ENCODE measurements around the gene PDE6A.

PDE6A gene

GRCh38 chr5:149942199-149942598, 2.4 kb downstream of the PDE6A start:
- no peak for TF ChIP-seq EZH2phosphoT487 (IDR thresholded peaks at IDR 0.05; ENCODE audit: low read depth)
- no peak for TF ChIP-seq CTCF (IDR thresholded peaks at IDR 0.05; ENCODE audit: low read depth, low read length)
- H3K4me1 ChIP-seq (ENCODE audit: low read length) = peaks cover 9% of the 10 kb centered on the region; the same call in 1 of the 2 replicates
- H2AFZ ChIP-seq (ENCODE audit: low read depth, low read length) = no peak overlapping the region
- H3K27ac ChIP-seq (ENCODE audit: low read length) = no peak overlapping the region
- no peak overlapping the region for H3K4me2 ChIP-seq (ENCODE audit: low read length)
- H4K20me1 ChIP-seq (ENCODE audit: insufficient read depth, low read length) = no peaks in the 10 kb centered on the region
- no peak overlapping the region for H3K9ac ChIP-seq (ENCODE audit: low read length)
- H3K4me3 ChIP-seq (ENCODE audit: low read length) = no peak overlapping the region
- H3K79me2 ChIP-seq (ENCODE audit: low read length) = no peaks in the 10 kb centered on the region
- H3K36me3 ChIP-seq (replicated peaks; ENCODE audit: low read depth, low read length) = no peaks in the 10 kb centered on the region
- no peaks in the 10 kb centered on the region for H3K27me3 ChIP-seq (ENCODE audit: low read depth, low read length)
- H3K9me3 ChIP-seq (ENCODE audit: insufficient read depth, low read length) = no peaks in the 10 kb centered on the region

- Histone ChIP-seq H3K36me3 (replicated peaks; ENCODE audit: low read depth, low read length) (no peaks in the 10 kb centered on the region), H3K4me2 (ENCODE audit: low read length) (no peak overlapping the region), H3K4me3 (ENCODE audit: low read length) (no peak overlapping the region), H3K9ac (ENCODE audit: low read length) (no peak overlapping the region), H2AFZ (ENCODE audit: low read depth, low read length) (no peak overlapping the region), H3K79me2 (ENCODE audit: low read length) (no peaks in the 10 kb centered on the region), H3K27me3 (ENCODE audit: low read depth, low read length) (no peaks in the 10 kb centered on the region), H3K27ac (ENCODE audit: low read length) (no peak overlapping the region), H3K9me3 (ENCODE audit: insufficient read depth, low read length) (no peaks in the 10 kb centered on the region), H4K20me1 (ENCODE audit: insufficient read depth, low read length) (no peaks in the 10 kb centered on the region), H3K4me1 (ENCODE audit: low read length) (peaks cover 9% of the 10 kb centered on the region; the same call in 1 of the 2 replicates)
- TF ChIP-seq CTCF (IDR thresholded peaks at IDR 0.05; ENCODE audit: low read depth, low read length) = no peak
- TF ChIP-seq EZH2phosphoT487 (IDR thresholded peaks at IDR 0.05; ENCODE audit: low read depth) = no peak
These were observed 2.8 kb downstream of the PDE6A start for GRCh38 chr5:149941795-149942194.

GRCh38 chr5:149940941-149941644, 3.5 kb downstream of the PDE6A start:
- Histone ChIP-seq H3K79me2 (ENCODE audit: low read length) (no peaks in the 10 kb centered on the region), H2AFZ (ENCODE audit: low read depth, low read length) (no peak overlapping the region), H3K9ac (ENCODE audit: low read length) (no peak overlapping the region), H3K27ac (ENCODE audit: low read length) (no peak overlapping the region), H3K9me3 (ENCODE audit: insufficient read depth, low read length) (no peaks in the 10 kb centered on the region), H3K36me3 (replicated peaks; ENCODE audit: low read depth, low read length) (no peaks in the 10 kb centered on the region), H3K4me3 (ENCODE audit: low read length) (no peak overlapping the region), H3K27me3 (ENCODE audit: low read depth, low read length) (no peaks in the 10 kb centered on the region), H3K4me1 (ENCODE audit: low read length) (peaks cover 9% of the 10 kb centered on the region; the same call in 1 of the 2 replicates), H3K4me2 (ENCODE audit: low read length) (no peak overlapping the region), H4K20me1 (ENCODE audit: insufficient read depth, low read length) (no peaks in the 10 kb centered on the region)
- TF ChIP-seq EZH2phosphoT487 (IDR thresholded peaks at IDR 0.05; ENCODE audit: low read depth) (no peak), CTCF (IDR thresholded peaks at IDR 0.05; ENCODE audit: low read depth, low read length) (no peak)

GRCh38 chr5:149940077-149940574, 4.5 kb downstream of the PDE6A start:
- no peak overlapping the region for H2AFZ ChIP-seq (ENCODE audit: low read depth, low read length)
- H3K9ac ChIP-seq (ENCODE audit: low read length) = no peak overlapping the region
- H3K4me2 ChIP-seq (ENCODE audit: low read length) = no peak overlapping the region; the same call in 1 of the 2 replicates

More at GRCh38 chr5:149940077-149940574, 4.5 kb downstream of the PDE6A start:
- Histone ChIP-seq H3K36me3 (replicated peaks; ENCODE audit: low read depth, low read length) (no peaks in the 10 kb centered on the region), H3K9me3 (ENCODE audit: insufficient read depth, low read length) (no peaks in the 10 kb centered on the region), H3K27ac (ENCODE audit: low read length) (no peak overlapping the region), H3K27me3 (ENCODE audit: low read depth, low read length) (no peaks in the 10 kb centered on the region), H3K4me1 (ENCODE audit: low read length) (peaks cover 9% of the 10 kb centered on the region; the same call in 1 of the 2 replicates), H3K4me3 (ENCODE audit: low read length) (no peak overlapping the region), H3K79me2 (ENCODE audit: low read length) (no peaks in the 10 kb centered on the region), H4K20me1 (ENCODE audit: insufficient read depth, low read length) (no peaks in the 10 kb centered on the region)
- TF ChIP-seq CTCF (IDR thresholded peaks at IDR 0.05; ENCODE audit: low read depth, low read length) (no peak), EZH2phosphoT487 (IDR thresholded peaks at IDR 0.05; ENCODE audit: low read depth) (no peak)
